B cell (primary cell): ENCODE data around the gene LTC4S. TPM values are rescaled to one million over a fixed set of nuclear protein-coding genes. Genes with fewer than 3 reads are reported as not detected.

Source experiments
- ATAC-seq: fragments of 200-7000 bp; cut with Tn5 transposase; one replicate; pipeline ENCODE4 v1.10.0; 2021; ENCODE audit warnings: low read depth, mild to moderate bottlenecking, moderate number of reproducible peaks, moderate library complexity
- CTCF ChIA-PET: fragments of 350-600 bp; sonication (Branson Sonifier 250); formaldehyde crosslinking; loops from one replicate; lab custom pipeline; 2021; ENCODE audit warnings: antibody characterized with exemption, inconsistent platforms; lab: Charles Lee
- POLR2A ChIA-PET: fragments of 350-600 bp; sonication (Branson Sonifier 250); formaldehyde crosslinking; loops from one replicate; lab custom pipeline; 2021; ENCODE audit warnings: antibody characterized with exemption; lab: Charles Lee
- DNase-seq: peaks from one replicate; pipeline ENCODE4 v3.0.0; 2013
- H2AFZ ChIP-seq: 2 replicates; pipeline ENCODE4 v1.6.1; 2012; ENCODE audit warnings: mild to moderate bottlenecking, low read depth, low read length; ENCODE audit not compliant: insufficient read depth, poor library complexity, severe bottlenecking
- H3K27ac ChIP-seq, 2 donors: 1 replicate in 1 of 2; 2 replicates in 1 of 2; pipeline ENCODE4 v1.5.1; 2012 to 2013; ENCODE audit warnings: low read length in 2 of 2, mild to moderate bottlenecking in 2 of 2, moderate library complexity in 1 of 2
- H3K27me3 ChIP-seq, 4 experiments: fragments of 200-600 bp in 1 of 4; sonication (generic) in 1 of 4; replicated peaks in 1 of 4; 1 replicate in 2 of 4; 2 replicates in 2 of 4; pipeline versions ENCODE4 v1.6.1 to v1.7.0; 2013 to 2016; ENCODE audit warnings: low read length in 3 of 4, mild to moderate bottlenecking in 2 of 4, mixed read lengths in 1 of 4, moderate library complexity in 1 of 4; ENCODE audit not compliant: insufficient read depth in 4 of 4, control insufficient read depth in 3 of 4; ENCODE audit errors: control extremely low read depth in 1 of 4
- H3K36me3 ChIP-seq, 2 experiments: replicated peaks in 1 of 2; 1 replicate in 1 of 2; 2 replicates in 1 of 2; pipeline versions ENCODE4 v1.6.1 to v1.7.1; 2013; ENCODE audit warnings: low read length in 1 of 2; ENCODE audit not compliant: insufficient read depth in 2 of 2, control insufficient read depth in 1 of 2; ENCODE audit errors: control extremely low read depth in 1 of 2, extremely low read depth in 1 of 2
- H3K4me1 ChIP-seq, 2 donors: fragments of 200-600 bp in 1 of 2; sonication (generic) in 1 of 2; 1 replicate in 1 of 2; 2 replicates in 1 of 2; pipeline versions ENCODE4 v1.5.1 to v1.6.1; 2013 to 2017; ENCODE audit warnings: low read length in 2 of 2; ENCODE audit not compliant: control insufficient read depth in 2 of 2, insufficient read depth in 2 of 2
- H3K4me2 ChIP-seq: replicated peaks from 2 replicates; pipeline ENCODE3; 2012; ENCODE audit warnings: mild to moderate bottlenecking, low read depth, low read length; ENCODE audit not compliant: poor library complexity, severe bottlenecking
- H3K4me3 ChIP-seq, 5 experiments: fragments of 200-600 bp in 1 of 5; sonication (generic) in 1 of 5; 1 replicate in 3 of 5; 2 replicates in 2 of 5; pipeline versions ENCODE4 v1.5.1 to v1.7.0; 2011 to 2016; ENCODE audit warnings: low read length in 4 of 5, mild to moderate bottlenecking in 4 of 5, low read depth in 2 of 5, control low read depth in 1 of 5, moderate library complexity in 1 of 5; ENCODE audit not compliant: insufficient read depth in 1 of 5; ENCODE audit errors: control extremely low read depth in 1 of 5, extremely low read depth in 1 of 5
- H3K79me2 ChIP-seq: fragments of 200-600 bp; sonication (generic); one replicate; pipeline ENCODE4 v1.6.0; 2016; ENCODE audit warnings: low read length; ENCODE audit not compliant: control insufficient read depth, insufficient read depth
- H3K9ac ChIP-seq: fragments of 200-600 bp; sonication (generic); 2 replicates; pipeline ENCODE4 v1.6.1; 2017; ENCODE audit warnings: mild to moderate bottlenecking, low read length, moderate library complexity
- H3K9me3 ChIP-seq, 3 donors: one replicate each; pipeline versions ENCODE4 v1.6.1 to v1.7.1; 2013; ENCODE audit warnings: low read length in 2 of 3; ENCODE audit not compliant: control insufficient read depth in 2 of 3, insufficient read depth in 1 of 3; ENCODE audit errors: control extremely low read depth in 1 of 3
- H4K20me1 ChIP-seq: 2 replicates; pipeline ENCODE4 v1.6.0; 2012; ENCODE audit warnings: mild to moderate bottlenecking, low read length; ENCODE audit not compliant: insufficient read depth, control insufficient read depth, poor library complexity, severe bottlenecking
- H3K27ac Mint-ChIP-seq: one replicate; pipeline ENCODE4 v1.8.0; 2021; ENCODE audit warnings: mixed read lengths
- H3K27me3 Mint-ChIP-seq: one replicate; pipeline ENCODE4 v1.8.0; 2021; ENCODE audit warnings: mixed read lengths
- H3K4me1 Mint-ChIP-seq: one replicate; pipeline ENCODE4 v1.8.0; 2021; ENCODE audit warnings: mixed read lengths
- H3K4me3 Mint-ChIP-seq: one replicate; pipeline ENCODE4 v1.8.0; 2021; ENCODE audit warnings: mixed read lengths
- H3K9me3 Mint-ChIP-seq: one replicate; pipeline ENCODE4 v1.8.0; 2022; ENCODE audit warnings: mixed read lengths; ENCODE audit not compliant: insufficient read depth
- CTCF ChIP-seq: fragments of 200-600 bp; IDR thresholded peaks from one replicate; pipeline ENCODE4 v1.8.0; 2022; ENCODE audit warnings: antibody characterized with exemption, mild to moderate bottlenecking
- EZH2 ChIP-seq: IDR thresholded peaks from 2 replicates; pipeline ENCODE4 v1.6.1; 2012; ENCODE audit warnings: borderline replicate concordance, low read depth, mild to moderate bottlenecking, moderate library complexity, low read length; ENCODE audit not compliant: insufficient read depth, poor library complexity, severe bottlenecking
- WGBS: methylation state at CpG from one replicate; pipeline ENCODE4 v1.1.5; 2013; ENCODE audit warnings: missing lambda C conversion rate; ENCODE audit not compliant: insufficient coverage; 5-methylcytosine and 5-hydroxymethylcytosine counted together
- intact Hi-C: fragments of 100-400 bp; cut with micrococcal nuclease; formaldehyde crosslinking; loops from one replicate; pipeline ENCODE4 v1.10.0; 2022
- polyA plus RNA-seq: library from polyadenylated mRNA; depleted of rRNA; stranded (reverse); fragments of >200 nt; gene quantifications from 2 replicates; pipeline ENCODE4 v1.2.3, GENCODE V29; 2012
- total RNA-seq, 2 donors: library from RNA; stranded (reverse); fragments of 120-200 nt in 1 of 2; gene quantifications; 1 replicate in 1 of 2; 2 replicates in 1 of 2; pipeline versions ENCODE4 v1.2.3 to v1.2.4, GENCODE V29; 2013 to 2022

The LTC4S gene
- total and polyA plus RNA-seq, 2 donors (not counting 1 experiment from before 2014, with no cell fraction given): 0.40 to 3.8 TPM

GRCh38 chr5:179801304-179802206, 7.8 kb downstream of the LTC4S start:
- H3K27ac ChIP-seq: no peak overlapping the region
- no peak overlapping the region for H3K27ac Mint-ChIP-seq
- no peak overlapping the region for H2AFZ ChIP-seq
- H3K4me1 ChIP-seq: peaks cover 34 to 43% of the 10 kb centered on the region in 2 donors
- H3K4me2 ChIP-seq: no peak overlapping the region
- 69% methylated on average over 62 of the region's 67 CpGs for WGBS
- CTCF ChIA-PET: interaction anchor here (0.6 to 2.6 kb wide), 38 partner anchors 8 to 468 kb away, joined by 3 to 35 read pairs (median 5); partner anchors contain the start of genes LTC4S, MRNIP, SQSTM1 and TBC1D9B
- intact Hi-C loops: loop anchor here (1.0 to 5.0 kb wide), 5 partner anchors 36 to 271 kb away; partner anchors contain the start of genes RNF130 and TBC1D9B
- no peaks in the 10 kb centered on the region for H3K27me3 ChIP-seq
- TF ChIP-seq EZH2 (no peak), CTCF (peak; percentile 89)
- H3K36me3 ChIP-seq: peaks cover 0 to 31% of the 10 kb centered on the region in 2 experiments
- no peaks in the 10 kb centered on the region for H3K9me3 Mint-ChIP-seq
- peaks cover 39% of the 10 kb centered on the region for H3K79me2 ChIP-seq
- H3K27me3 Mint-ChIP-seq: no peaks in the 10 kb centered on the region
- H3K4me3 ChIP-seq: no peak overlapping the region
- peaks cover 35% of the 10 kb centered on the region for H3K4me1 Mint-ChIP-seq
- ATAC-seq: peak; percentile 46
- peaks cover 62% of the 10 kb centered on the region for H4K20me1 ChIP-seq
- peak; percentile 85 for DNase-seq
- no peaks in the 10 kb centered on the region for H3K9me3 ChIP-seq
- no peak overlapping the region for H3K4me3 Mint-ChIP-seq
- H3K9ac ChIP-seq: no peak overlapping the region
- POLR2A ChIA-PET: interaction anchor here (0.7 to 1.6 kb wide), 5 partner anchors 19 to 1172 kb away, joined by 3 to 21 read pairs (median 3); partner anchors contain the start of genes MRNIP and SQSTM1
